WI38 (cell line): ENCODE measurements around the gene GRIK5.

ENCODE experiments used
- H3K4me3 ChIP-seq: 2 replicates; pipeline ENCODE4 v1.5.1; 2011; ENCODE audit warnings: low read depth, mild to moderate bottlenecking, control low read depth, low read length
- CTCF ChIP-seq: IDR thresholded peaks from 2 replicates; pipeline ENCODE4 v1.5.1; 2012; ENCODE audit warnings: low read depth, mild to moderate bottlenecking, control low read depth, low read length

GRIK5 gene

GRCh38 chr19:42068361-42068755, 1.6 kb downstream of the GRIK5 start:
- TF ChIP-seq CTCF, result no peak
- no peak overlapping the region for H3K4me3 ChIP-seq

GRCh38 chr19:42067315-42067888, 2.6 kb downstream of the GRIK5 start:
- no peak for TF ChIP-seq CTCF
- no peak overlapping the region for H3K4me3 ChIP-seq

- no peak for TF ChIP-seq CTCF
Observed at GRCh38 chr19:42066075-42066754, 3.8 kb downstream of the GRIK5 start.

GRCh38 chr19:42065511-42065910, 4.5 kb downstream of the GRIK5 start:
- no peak for TF ChIP-seq CTCF
- H3K4me3 ChIP-seq, result no peak overlapping the region

More at GRCh38 chr19:42066075-42066754, 3.8 kb downstream of the GRIK5 start:
- no peak overlapping the region for H3K4me3 ChIP-seq

GRCh38 chr19:42065051-42065450, 5.0 kb downstream of the GRIK5 start:
- H3K4me3 ChIP-seq, result no peak overlapping the region
- no peak for TF ChIP-seq CTCF

GRCh38 chr19:42064432-42064831, 5.6 kb downstream of the GRIK5 start:
- no peak for TF ChIP-seq CTCF
- H3K4me3 ChIP-seq, result no peak overlapping the region

- TF ChIP-seq CTCF, result no peak
- no peak overlapping the region for H3K4me3 ChIP-seq
Observed at GRCh38 chr19:42062381-42062780, 7.6 kb downstream of the GRIK5 start.
